ENCODE measurements around the gene LTK. TPM values are rescaled to one million over a fixed set of nuclear protein-coding genes. Genes with fewer than 3 reads are reported as not detected.

LTK gene
- polyA plus RNA-seq, 3 donors, result 0.12 TPM; not detected in 2

- Histone ChIP-seq H3K27ac (ENCODE audit: low read depth in 1 of 2, low read length in 2 of 2) (no peak overlapping the region), H4K20me1 (ENCODE audit: insufficient read depth, low read length) (no peaks in the 10 kb centered on the region), H3K4me1 (ENCODE audit: control insufficient read depth in 1 of 2, insufficient read depth in 2 of 2, low read length in 2 of 2) (peaks cover 18 to 27% of the 10 kb centered on the region in 2 donors), H3K9ac (ENCODE audit: insufficient read depth, low read length, poor library complexity, severe bottlenecking) (no peak overlapping the region), H3K36me3 (replicated peaks in 1 of 2; ENCODE audit: control insufficient read depth in 1 of 2, insufficient read depth in 2 of 2, low read length in 2 of 2) (no peaks in the 10 kb centered on the region), H3K4me2 (replicated peaks; ENCODE audit: extremely low read depth, low read length, poor library complexity, severe bottlenecking) (no peak overlapping the region), H2AFZ (ENCODE audit: insufficient read depth, low read depth, low read length, poor library complexity, severe bottlenecking) (no peak overlapping the region), H3K27me3 (ENCODE audit: control insufficient read depth in 2 of 2, insufficient read depth in 2 of 2, low read length in 2 of 2) (peaks cover 3 to 10% of the 10 kb centered on the region in 2 donors), H3K9me3 (replicated peaks in 1 of 2; ENCODE audit: control insufficient read depth in 1 of 2, insufficient read depth in 1 of 2, low read length in 2 of 2) (no peaks in the 10 kb centered on the region), H3K79me2 (ENCODE audit: insufficient read depth, low read length) (no peaks in the 10 kb centered on the region), H3K4me3 (replicated peaks in 1 of 3; ENCODE audit: low read depth in 2 of 3, low read length in 3 of 3) (no peak overlapping the region)
- intact Hi-C loops (cut with micrococcal nuclease), result no loop called here
- Mint-ChIP-seq H3K4me3 (no peak overlapping the region), H3K27me3 (ENCODE audit: low read depth in 3 of 3) (peaks cover 12 to 15% (median 13%) of the 10 kb centered on the region in 3 donors), H3K27ac (no peak overlapping the region), H3K9me3 (peaks cover 0 to 7% (median 3%) of the 10 kb centered on the region in 7 donors), H3K4me1 (peaks cover 29% of the 10 kb centered on the region), H3K36me3 (peaks cover 0 to 5% of the 10 kb centered on the region in 2 donors)
- no CpG with 5 or more reads among the region's 1 CpG for WGBS (ENCODE audit: insufficient coverage)
- TF ChIP-seq CTCF (IDR thresholded peaks at IDR 0.05), result no peak
- DNase-seq, result no peak
Measured at GRCh38 chr15:41553731-41554130, 40.1 kb upstream of the LTK start.

GRCh38 chr15:41550066-41550775 lies 36.6 kb upstream of the LTK start:
- no peak overlapping the region for H3K4me3 Mint-ChIP-seq
- Histone ChIP-seq H3K9ac (ENCODE audit: insufficient read depth, low read length, poor library complexity, severe bottlenecking) (no peak overlapping the region), H3K27ac (ENCODE audit: low read depth in 1 of 2, low read length in 2 of 2) (no peak overlapping the region), H3K36me3 (replicated peaks in 1 of 2; ENCODE audit: control insufficient read depth in 1 of 2, insufficient read depth in 2 of 2, low read length in 2 of 2) (no peaks in the 10 kb centered on the region), H3K79me2 (ENCODE audit: insufficient read depth, low read length) (no peaks in the 10 kb centered on the region), H3K4me2 (replicated peaks; ENCODE audit: extremely low read depth, low read length, poor library complexity, severe bottlenecking) (no peak overlapping the region), H3K27me3 (ENCODE audit: control insufficient read depth in 2 of 2, insufficient read depth in 2 of 2, low read length in 2 of 2) (no peaks in the 10 kb centered on the region), H3K4me1 (ENCODE audit: control insufficient read depth in 1 of 2, insufficient read depth in 2 of 2, low read length in 2 of 2) (no peaks in the 10 kb centered on the region), H3K9me3 (replicated peaks in 1 of 2; ENCODE audit: control insufficient read depth in 1 of 2, insufficient read depth in 1 of 2, low read length in 2 of 2) (no peaks in the 10 kb centered on the region), H3K4me3 (replicated peaks in 1 of 3; ENCODE audit: low read depth in 2 of 3, low read length in 3 of 3) (no peak overlapping the region), H2AFZ (ENCODE audit: insufficient read depth, low read depth, low read length, poor library complexity, severe bottlenecking) (no peak overlapping the region), H4K20me1 (ENCODE audit: insufficient read depth, low read length) (no peaks in the 10 kb centered on the region)
- peaks cover 5 to 8% (median 7%) of the 10 kb centered on the region in 3 donors for H3K27me3 Mint-ChIP-seq (ENCODE audit: low read depth in 3 of 3)
- no peaks in the 10 kb centered on the region for H3K36me3 Mint-ChIP-seq
- no peak overlapping the region for H3K27ac Mint-ChIP-seq
- no peak for DNase-seq
- no peaks in the 10 kb centered on the region for H3K9me3 Mint-ChIP-seq
- TF ChIP-seq CTCF (IDR thresholded peaks at IDR 0.05), result no peak
- H3K4me1 Mint-ChIP-seq, result peaks cover 11% of the 10 kb centered on the region
- no CpG with 5 or more reads among the region's 9 CpGs for WGBS (ENCODE audit: insufficient coverage)
- intact Hi-C loops (cut with micrococcal nuclease), result no loop called here

All from CD14-positive monocyte (primary cell).